T-cell (primary cell): ENCODE measurements around the gene NOD2. TPM values are rescaled to one million over a fixed set of nuclear protein-coding genes. Genes with fewer than 3 reads are reported as not detected.
A peak's percentile ranks its signal among the peaks of the same experiment; 100 is the strongest.

Source experiments
- ATAC-seq, 4 experiments: fragments of 200-7000 bp in 3 of 4; fragments of 150-1000 bp in 1 of 4; cut with Tn5 transposase; replicated peaks in 1 of 4; 1 replicate in 3 of 4; 2 replicates in 1 of 4; pipeline ENCODE4 v1.10.0; 2021; ENCODE audit warnings: moderate library complexity in 3 of 4, mild to moderate bottlenecking in 2 of 4, moderate number of reproducible peaks in 1 of 4
- CTCF ChIA-PET, 2 donors: fragments of 300-600 bp; sonication (Branson Sonifier 250); formaldehyde crosslinking; loops; one replicate each; lab custom pipeline; 2022; ENCODE audit warnings: antibody characterized with exemption in 2 of 2; lab: Charles Lee
- POLR2A ChIA-PET, 2 donors: fragments of 300-600 bp; sonication (Branson Sonifier 250); formaldehyde crosslinking; loops; one replicate each; lab custom pipeline; 2022; ENCODE audit warnings: antibody characterized with exemption in 2 of 2; lab: Charles Lee
- DNase-seq, 35 experiments: peaks; one replicate each; pipeline versions ENCODE4 v3.0.0 to v3.0.0-alpha.2; 2013 to 2023
- H3K27ac ChIP-seq: one replicate; pipeline ENCODE4 v1.5.1; 2013; ENCODE audit warnings: low read length
- H3K27me3 ChIP-seq, 2 experiments: replicated peaks in 1 of 2; 1 replicate in 1 of 2; 2 replicates in 1 of 2; pipeline versions ENCODE4 v1.6.1 to v1.7.0; 2013; ENCODE audit warnings: low read length in 1 of 2, mixed read lengths in 1 of 2; ENCODE audit not compliant: control insufficient read depth in 2 of 2, insufficient read depth in 2 of 2; ENCODE audit errors: extremely low read depth in 1 of 2
- H3K36me3 ChIP-seq, 2 donors: 1 replicate in 1 of 2; 2 replicates in 1 of 2; pipeline versions ENCODE4 v1.6.1 to v1.7.0; 2013; ENCODE audit warnings: low read length in 1 of 2; ENCODE audit not compliant: control insufficient read depth in 2 of 2, insufficient read depth in 1 of 2; ENCODE audit errors: extremely low read depth in 1 of 2
- H3K4me1 ChIP-seq, 2 experiments: 1 replicate in 1 of 2; 2 replicates in 1 of 2; pipeline versions ENCODE4 v1.6.1 to v1.7.0; 2013; ENCODE audit warnings: low read length in 2 of 2, mixed read lengths in 1 of 2; ENCODE audit not compliant: insufficient read depth in 2 of 2, control insufficient read depth in 1 of 2; ENCODE audit errors: extremely low read depth in 1 of 2
- H3K4me3 ChIP-seq, 2 donors: 1 replicate in 1 of 2; 2 replicates in 1 of 2; pipeline versions ENCODE4 v1.5.1 to v1.7.0; 2013; ENCODE audit warnings: mild to moderate bottlenecking in 2 of 2, low read length in 1 of 2, moderate library complexity in 1 of 2; ENCODE audit not compliant: control insufficient read depth in 1 of 2; ENCODE audit errors: extremely low read depth in 1 of 2
- H3K9me3 ChIP-seq: 2 replicates; pipeline ENCODE4 v1.7.0; 2013
- H3K27ac Mint-ChIP-seq, 2 donors: one replicate each; pipeline ENCODE4 v1.8.0; 2020 to 2021; ENCODE audit warnings: mild to moderate bottlenecking in 2 of 2, mixed read lengths in 2 of 2
- H3K27me3 Mint-ChIP-seq, 2 donors: one replicate each; pipeline ENCODE4 v1.8.0; 2021 to 2022; ENCODE audit warnings: mixed read lengths in 2 of 2
- H3K36me3 Mint-ChIP-seq: one replicate; pipeline ENCODE4 v1.8.0; 2021; ENCODE audit warnings: mixed read lengths
- H3K4me1 Mint-ChIP-seq, 3 donors: one replicate each; pipeline ENCODE4 v1.8.0; 2020 to 2022; ENCODE audit warnings: mixed read lengths in 3 of 3, mild to moderate bottlenecking in 1 of 3
- H3K4me3 Mint-ChIP-seq, 3 donors: one replicate each; pipeline ENCODE4 v1.8.0; 2020 to 2022; ENCODE audit warnings: mild to moderate bottlenecking in 3 of 3, mixed read lengths in 3 of 3, moderate library complexity in 3 of 3
- H3K9me3 Mint-ChIP-seq, 3 donors: one replicate each; pipeline ENCODE4 v1.8.0; 2020 to 2022; ENCODE audit warnings: mixed read lengths in 3 of 3
- WGBS: methylation state at CpG from one replicate; pipeline ENCODE4 v1.1.5; 2013; ENCODE audit warnings: missing lambda C conversion rate; ENCODE audit not compliant: insufficient coverage; 5-methylcytosine and 5-hydroxymethylcytosine counted together
- total RNA-seq, 35 experiments: library from RNA in 6 of 35; stranded (reverse) in 6 of 35; fragments of 120-200 nt in 1 of 35; gene quantifications; one replicate each; pipeline versions ENCODE4 v1.2.1 to v1.2.4 and lab custom pipeline; 2013 to 2026

Gene NOD2
- total RNA-seq, 5 donors from 2014 or later (not counting 1 experiment from before 2014, with no cell fraction given) = 2.4 to 7.6 (median 3.1) TPM

DNA sequence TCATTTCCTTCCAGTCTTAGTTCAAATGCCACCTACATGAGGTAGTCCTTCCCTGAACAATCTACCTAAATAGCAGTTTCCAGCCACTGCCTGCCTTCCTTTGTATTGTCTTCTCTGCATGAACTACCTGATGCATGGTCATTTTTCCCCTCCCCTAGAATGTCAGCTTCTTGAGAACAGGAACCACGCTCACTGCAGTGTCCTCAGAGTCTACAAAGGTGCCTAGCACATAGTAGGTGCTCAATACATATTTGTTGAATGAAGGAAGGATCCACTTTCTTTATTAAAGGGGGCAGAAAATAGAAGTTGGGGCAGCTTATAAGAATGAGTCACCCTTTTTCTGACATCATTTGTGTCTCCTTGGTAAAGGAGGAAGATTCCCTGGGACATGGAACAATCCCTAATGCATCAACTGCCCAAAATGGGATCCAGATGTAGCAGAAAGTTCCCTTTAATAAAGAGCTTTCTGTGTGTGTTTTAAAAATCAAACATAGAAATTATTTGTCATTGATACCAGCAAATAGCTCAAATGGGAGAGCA is 44.1 kb downstream of the NOD2 start:
- Histone ChIP-seq H3K4me3 (no peak overlapping the region), H3K9me3 (no peaks in the 10 kb centered on the region), H3K36me3 (no peaks in the 10 kb centered on the region), H3K27me3 (no peaks in the 10 kb centered on the region), H3K27ac (no peak overlapping the region), H3K4me1 (peaks cover 5 to 6% of the 10 kb centered on the region in 2 experiments)
- CTCF ChIA-PET = no interaction called here
- peaks cover 13 to 40% (median 29%) of the 10 kb centered on the region in 3 donors for H3K4me1 Mint-ChIP-seq
- ATAC-seq = no peak
- H3K4me3 Mint-ChIP-seq = no peak overlapping the region
- no peak for DNase-seq
- H3K27ac Mint-ChIP-seq = no peak overlapping the region
- peaks cover 13% of the 10 kb centered on the region for H3K36me3 Mint-ChIP-seq
- H3K9me3 Mint-ChIP-seq = no peaks in the 10 kb centered on the region
- POLR2A ChIA-PET = interaction anchor here in 1 of 2 donors (0.6 to 1.1 kb wide), 4 partner anchors 9 to 39 kb away, joined by 3 read pairs; no protein-coding TSS in a partner anchor
- H3K27me3 Mint-ChIP-seq = no peaks in the 10 kb centered on the region
- no CpG with 5 or more reads among the region's 1 CpG for WGBS

DNA sequence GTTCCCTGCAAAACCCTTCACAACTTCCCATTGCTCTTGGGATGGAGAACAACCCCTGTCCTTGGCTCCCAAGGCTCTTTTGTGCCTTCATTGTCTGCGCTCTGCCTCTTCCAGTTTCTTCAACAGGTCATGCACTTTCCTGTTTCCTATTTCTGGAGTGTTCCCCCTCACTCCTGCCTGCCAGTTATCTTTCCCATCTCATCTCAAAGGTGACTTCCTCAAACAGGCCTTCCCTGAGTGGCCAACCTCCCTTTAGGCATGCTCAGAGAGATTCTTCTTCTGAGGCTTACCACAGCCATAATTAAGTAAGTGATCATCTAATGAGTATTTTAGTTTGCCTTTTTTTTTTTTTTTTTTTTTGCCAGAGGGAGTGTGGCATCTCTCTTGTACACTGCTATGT is 45.6 kb downstream of the NOD2 start:
- Histone ChIP-seq H3K9me3 (no peaks in the 10 kb centered on the region), H3K4me3 (no peak overlapping the region), H3K4me1 (peaks cover 6 to 8% of the 10 kb centered on the region in 2 experiments), H3K36me3 (no peaks in the 10 kb centered on the region), H3K27me3 (no peaks in the 10 kb centered on the region), H3K27ac (no peak overlapping the region)
- 100% methylated on average over 1 of the region's 1 CpG for WGBS
- H3K27me3 Mint-ChIP-seq = no peaks in the 10 kb centered on the region
- H3K9me3 Mint-ChIP-seq = no peaks in the 10 kb centered on the region
- ChIA-PET POLR2A (no interaction called here), CTCF (interaction anchor here in 1 of 2 donors (0.6 kb wide), 1 partner anchor 30 kb away, joined by 3 read pairs; no protein-coding TSS in a partner anchor)
- no peak overlapping the region for H3K4me3 Mint-ChIP-seq
- H3K36me3 Mint-ChIP-seq = peaks cover 17% of the 10 kb centered on the region
- DNase-seq (no peak), ATAC-seq (no peak)
- peak overlapping the region; percentile 37 to 45 for H3K27ac Mint-ChIP-seq
- H3K4me1 Mint-ChIP-seq = peaks cover 16 to 52% (median 36%) of the 10 kb centered on the region in 3 donors

DNA sequence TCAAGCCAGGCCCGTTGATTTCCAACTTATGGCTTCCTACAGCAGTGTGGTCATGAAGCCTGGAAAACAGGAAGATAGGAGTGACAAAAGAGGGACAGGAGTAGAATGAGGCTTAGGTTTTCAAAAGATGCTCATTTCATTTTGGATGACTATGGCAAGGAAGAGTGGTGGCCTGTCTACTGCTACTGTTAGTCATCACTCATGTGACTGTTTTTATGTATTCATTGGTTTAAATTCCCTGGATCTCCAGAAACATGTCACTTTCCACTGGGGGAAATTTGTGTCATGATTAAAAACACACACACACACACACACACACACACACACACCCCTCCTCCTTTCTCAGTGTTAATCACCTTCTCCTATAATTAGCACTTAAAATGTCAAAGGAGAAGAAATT is 47.3 kb downstream of the NOD2 start:
- Mint-ChIP-seq H3K27me3 (no peaks in the 10 kb centered on the region), H3K36me3 (peaks cover 28% of the 10 kb centered on the region), H3K4me1 (peaks cover 33 to 55% (median 48%) of the 10 kb centered on the region in 3 donors), H3K4me3 (peak overlapping the region; percentile 83 to 98 (median 88)), H3K9me3 (no peaks in the 10 kb centered on the region), H3K27ac (peak overlapping the region; percentile 94 to 96)
- no peak overlapping the region for H3K4me3 ChIP-seq
- H3K27ac ChIP-seq = peak overlapping the region; percentile 93
- ChIA-PET POLR2A (interaction anchor here (0.6 to 1.3 kb wide), 6 partner anchors 16 to 371 kb away, joined by 3 to 5 read pairs (median 4); no protein-coding TSS in a partner anchor), CTCF (interaction anchor here (0.5 to 1.7 kb wide), 7 partner anchors 11 to 75 kb away, joined by 3 to 21 read pairs (median 5); no protein-coding TSS in a partner anchor)
- DNase-seq = no peak
- 88% methylated on average over 1 of the region's 1 CpG for WGBS
- peaks cover 12 to 16% of the 10 kb centered on the region in 2 experiments for H3K4me1 ChIP-seq
- H3K36me3 ChIP-seq = peaks cover 0 to 1% of the 10 kb centered on the region in 2 donors
- H3K27me3 ChIP-seq = no peaks in the 10 kb centered on the region
- H3K9me3 ChIP-seq = no peaks in the 10 kb centered on the region
- no peak for ATAC-seq

DNA sequence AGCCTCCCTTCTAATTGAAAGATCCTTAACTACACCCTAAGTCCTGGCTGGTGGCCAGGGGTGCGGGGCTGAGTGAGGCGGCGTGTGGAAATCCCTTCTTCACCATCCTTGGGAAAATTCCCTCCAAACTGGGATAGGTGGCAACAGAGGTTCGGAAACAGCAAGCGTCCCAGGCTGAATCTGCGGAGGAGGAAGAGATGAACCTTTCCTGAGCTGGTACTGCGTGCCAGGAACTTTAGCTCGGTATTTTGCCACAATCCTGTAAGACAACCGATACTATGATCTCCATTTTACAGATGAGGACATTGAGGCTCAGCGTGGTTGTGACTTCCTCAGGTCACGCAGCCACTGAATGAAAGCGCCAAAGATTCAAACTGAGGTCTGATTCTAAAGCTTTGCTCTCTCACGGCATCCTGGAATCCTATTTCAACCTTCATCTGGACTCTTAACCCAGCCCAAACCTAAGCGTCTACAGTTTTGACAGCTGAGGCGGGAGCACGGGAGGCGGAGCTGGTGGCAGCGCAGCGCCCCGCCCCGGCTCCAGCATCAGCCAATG is 47.9 kb downstream of the NOD2 start:
- Mint-ChIP-seq H3K4me3 (peak overlapping the region; percentile 83 to 98 (median 88)), H3K4me1 (peaks cover 37 to 56% (median 51%) of the 10 kb centered on the region in 3 donors), H3K36me3 (peaks cover 27% of the 10 kb centered on the region), H3K9me3 (no peaks in the 10 kb centered on the region), H3K27me3 (no peaks in the 10 kb centered on the region), H3K27ac (peak overlapping the region; percentile 94 to 96)
- POLR2A ChIA-PET = interaction anchor here (0.6 to 1.3 kb wide), 21 partner anchors 10 to 716 kb away, joined by 3 to 11 read pairs (median 3); partner anchors contain the start of genes CNEP1R1 (in 1 of the 2) and SNX20 (in 1 of the 2)
- no peaks in the 10 kb centered on the region for H3K27me3 ChIP-seq
- peaks cover 17 to 20% of the 10 kb centered on the region in 2 experiments for H3K4me1 ChIP-seq
- 11% methylated on average over 17 of the region's 21 CpGs for WGBS
- no peak for DNase-seq
- CTCF ChIA-PET = interaction anchor here (0.5 to 1.7 kb wide), 18 partner anchors 8 to 716 kb away, joined by 3 to 21 read pairs (median 5); partner anchors contain the start of genes CNEP1R1 (in 1 of the 2) and SNX20 (in 1 of the 2)
- no peaks in the 10 kb centered on the region for H3K9me3 ChIP-seq
- H3K27ac ChIP-seq = peak overlapping the region; percentile 93
- H3K36me3 ChIP-seq = peaks cover 0 to 2% of the 10 kb centered on the region in 2 donors
- peak overlapping the region; percentile 56 to 67 for H3K4me3 ChIP-seq
- ATAC-seq = no peak

DNA sequence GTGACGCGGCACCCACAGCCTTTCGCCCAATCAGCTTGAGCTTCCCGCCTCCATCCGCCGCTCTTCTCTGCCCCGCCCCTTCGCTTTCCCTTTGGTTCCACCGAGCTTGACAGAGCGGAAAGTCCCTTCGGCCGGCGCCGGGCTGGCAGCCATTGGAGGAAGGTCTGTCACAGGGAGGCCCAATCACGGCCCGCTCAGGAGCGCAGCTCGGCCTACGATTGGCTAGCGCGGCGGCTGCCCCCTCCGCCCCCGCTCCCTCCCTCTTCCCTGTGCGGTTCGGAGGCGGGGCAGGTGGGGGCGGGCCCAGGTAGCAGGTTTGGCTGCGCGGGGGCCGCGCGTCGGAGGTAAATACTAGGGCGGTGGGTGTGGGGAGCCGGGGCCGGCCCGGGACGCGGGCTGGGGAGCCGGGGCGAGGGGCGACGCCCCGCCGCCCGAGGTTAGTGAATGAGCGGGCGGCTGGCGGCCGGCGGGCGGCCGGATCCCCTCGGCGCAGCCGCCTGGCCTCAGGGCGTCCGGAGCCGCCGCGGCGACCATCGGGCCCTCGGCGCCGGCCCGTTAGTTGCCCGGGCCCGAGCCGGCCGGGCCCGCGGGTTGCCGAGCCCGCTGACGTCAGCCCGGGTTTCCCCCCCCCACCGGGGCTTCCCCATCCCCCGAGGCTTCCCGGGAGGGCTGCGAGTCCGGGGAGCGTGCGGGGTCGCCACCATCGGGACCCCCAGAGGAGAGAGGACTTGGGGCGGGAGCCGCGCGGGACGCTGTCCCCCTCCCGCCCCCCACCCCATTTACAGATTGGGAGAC is 48.6 kb downstream of the NOD2 start, which contains the start of gene CYLD:
TSS of gene CYLD (plus strand) at position 306 of the 795 bp plus-strand sequence. CDS start 7,613 bp downstream, outside the sequence.
- peak within 1 kb of the TSS; percentile 93 to 98 (median 95) for H3K4me3 Mint-ChIP-seq
- H3K27me3 Mint-ChIP-seq = no peaks in the 10 kb centered on the region
- H3K27me3 ChIP-seq = no peaks in the 10 kb centered on the region
- peak; percentile 93 to 100 (median 100) for DNase-seq
- peak within 1 kb of the TSS; percentile 95 to 99 for H3K4me3 ChIP-seq
- peaks cover 40 to 58% (median 52%) of the 10 kb centered on the region in 3 donors for H3K4me1 Mint-ChIP-seq
- POLR2A ChIA-PET = interaction anchor here (0.6 to 1.3 kb wide), 20 partner anchors 11 to 717 kb away, joined by 3 to 11 read pairs (median 3); partner anchors contain the start of genes CNEP1R1 (in 1 of the 2) and SNX20 (in 1 of the 2)
- H3K36me3 ChIP-seq = peaks cover 0 to 2% of the 10 kb centered on the region in 2 donors
- peaks cover 17 to 26% of the 10 kb centered on the region in 2 experiments for H3K4me1 ChIP-seq
- CTCF ChIA-PET = interaction anchor here (0.8 to 1.7 kb wide), 16 partner anchors 8 to 717 kb away, joined by 3 to 21 read pairs (median 5); partner anchors contain the start of genes CNEP1R1 (in 1 of the 2) and SNX20 (in 1 of the 2)
- ATAC-seq = peak; percentile 90
- peak within 1 kb of the TSS; percentile 97 to 98 for H3K27ac Mint-ChIP-seq
- H3K36me3 Mint-ChIP-seq = peaks cover 28% of the 10 kb centered on the region
- no peaks in the 10 kb centered on the region for H3K9me3 ChIP-seq
- WGBS = under 1% methylated on average over 68 of the region's 93 CpGs
- no peaks in the 10 kb centered on the region for H3K9me3 Mint-ChIP-seq
- peak within 1 kb of the TSS; percentile 100 for H3K27ac ChIP-seq
